GM21515 (cell line): Measurements from ENCODE around the gene IFRD2.

Source experiments
- ATAC-seq: cut with Tn5 transposase; IDR thresholded peaks from one replicate; pipeline ENCODE4 v1.9.1; 2021; ENCODE audit not compliant: unreplicated experiment

IFRD2 gene

DNA sequence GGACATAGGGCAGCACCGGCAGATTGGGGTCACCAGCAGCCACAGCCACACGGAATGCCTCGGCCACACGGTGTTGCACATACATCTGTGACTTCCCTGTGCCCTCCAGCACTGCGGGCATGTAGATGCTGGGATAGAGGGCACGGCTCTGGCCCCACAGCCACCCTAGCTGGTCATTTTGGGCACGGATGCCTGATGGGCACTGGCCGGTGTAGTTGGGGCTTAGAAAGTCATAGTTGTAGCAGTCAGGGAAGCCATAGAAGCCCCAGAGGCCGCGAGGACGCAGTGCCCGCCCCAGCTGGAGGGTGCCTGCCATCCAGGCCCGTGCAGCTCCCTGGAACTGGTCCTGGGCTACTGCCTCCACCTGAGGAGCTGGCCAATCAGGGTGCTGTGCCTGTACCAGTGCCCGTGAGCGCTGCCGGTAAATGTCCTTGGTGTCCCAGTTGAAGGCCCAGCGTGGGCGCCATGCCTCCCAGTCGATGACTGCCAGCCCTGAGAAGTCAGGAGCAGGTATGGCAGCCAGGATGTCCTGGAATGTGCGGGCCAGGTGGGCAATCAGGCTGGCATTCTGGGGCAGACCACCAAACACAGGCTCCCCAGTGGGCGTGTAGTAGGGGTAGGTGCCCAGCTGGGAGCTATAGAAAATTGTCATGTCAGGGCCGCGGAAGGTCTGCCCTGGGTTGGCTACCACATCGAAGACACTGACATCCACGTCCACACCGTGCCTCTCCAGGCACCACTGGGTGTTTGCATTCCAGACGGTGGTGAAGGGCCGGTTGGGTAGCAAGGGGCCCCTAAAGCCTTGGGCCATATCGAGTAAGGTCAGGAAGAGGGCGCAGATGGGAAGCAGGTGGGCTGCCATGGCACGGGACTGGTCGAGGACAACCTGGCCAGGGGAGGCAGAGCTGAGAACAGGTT is 10.1 kb upstream of the IFRD2 start:
- ATAC-seq, result no peak

GRCh38 chr3:50300681-50301254 is 8.5 kb upstream of the IFRD2 start:
- no peak for ATAC-seq

DNA sequence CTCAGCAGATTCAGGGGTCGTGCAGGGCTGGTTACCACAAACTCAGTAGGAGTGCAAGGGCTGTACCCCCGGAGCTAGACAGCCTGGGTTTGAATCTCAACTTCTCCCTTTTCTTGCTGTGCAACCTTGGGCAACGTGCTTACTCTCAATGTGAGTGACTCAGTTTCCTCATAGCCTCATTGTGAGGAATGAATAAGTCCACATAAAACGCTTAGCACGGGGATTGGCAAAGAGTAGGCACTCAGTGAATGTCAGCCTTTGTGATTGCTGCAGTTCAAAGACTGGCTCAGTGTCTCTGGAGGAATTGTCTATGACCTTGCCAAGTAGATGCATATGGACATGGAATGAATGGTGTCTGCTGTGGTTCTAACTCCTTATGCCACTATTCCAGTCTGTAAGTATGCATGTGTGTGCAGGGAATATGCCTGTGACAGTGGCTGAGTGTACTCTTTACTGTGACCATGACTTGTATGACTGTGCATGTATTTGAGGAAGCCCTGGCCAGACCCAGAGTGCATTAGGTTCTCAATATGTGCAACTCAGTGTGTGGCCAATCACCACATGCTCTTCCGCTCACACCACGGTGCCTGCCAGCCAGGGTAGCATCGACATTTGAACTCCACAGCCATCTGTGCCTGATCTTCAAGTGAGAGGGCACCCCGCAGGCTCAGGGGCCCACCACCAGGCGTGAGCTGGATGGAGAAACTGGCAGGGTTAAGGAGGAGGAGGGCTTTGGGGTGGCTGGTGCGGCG is 7.9 kb upstream of the IFRD2 start:
- no peak for ATAC-seq

DNA sequence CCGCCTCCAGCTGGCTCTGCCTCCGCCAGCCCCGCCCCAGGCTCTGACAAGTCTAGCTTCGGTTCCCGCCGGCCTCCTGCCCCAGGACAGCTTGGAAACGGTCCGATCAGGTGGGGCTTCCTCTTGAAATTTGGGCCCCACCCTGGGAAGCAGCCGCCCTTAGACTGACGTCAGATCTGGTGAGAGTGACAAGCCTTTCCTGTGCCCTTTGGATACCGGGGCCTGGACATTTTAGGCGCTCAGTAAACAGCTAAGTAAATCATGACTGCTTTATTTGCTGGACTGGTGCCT is 7.4 kb upstream of the IFRD2 start:
- no peak for ATAC-seq

DNA sequence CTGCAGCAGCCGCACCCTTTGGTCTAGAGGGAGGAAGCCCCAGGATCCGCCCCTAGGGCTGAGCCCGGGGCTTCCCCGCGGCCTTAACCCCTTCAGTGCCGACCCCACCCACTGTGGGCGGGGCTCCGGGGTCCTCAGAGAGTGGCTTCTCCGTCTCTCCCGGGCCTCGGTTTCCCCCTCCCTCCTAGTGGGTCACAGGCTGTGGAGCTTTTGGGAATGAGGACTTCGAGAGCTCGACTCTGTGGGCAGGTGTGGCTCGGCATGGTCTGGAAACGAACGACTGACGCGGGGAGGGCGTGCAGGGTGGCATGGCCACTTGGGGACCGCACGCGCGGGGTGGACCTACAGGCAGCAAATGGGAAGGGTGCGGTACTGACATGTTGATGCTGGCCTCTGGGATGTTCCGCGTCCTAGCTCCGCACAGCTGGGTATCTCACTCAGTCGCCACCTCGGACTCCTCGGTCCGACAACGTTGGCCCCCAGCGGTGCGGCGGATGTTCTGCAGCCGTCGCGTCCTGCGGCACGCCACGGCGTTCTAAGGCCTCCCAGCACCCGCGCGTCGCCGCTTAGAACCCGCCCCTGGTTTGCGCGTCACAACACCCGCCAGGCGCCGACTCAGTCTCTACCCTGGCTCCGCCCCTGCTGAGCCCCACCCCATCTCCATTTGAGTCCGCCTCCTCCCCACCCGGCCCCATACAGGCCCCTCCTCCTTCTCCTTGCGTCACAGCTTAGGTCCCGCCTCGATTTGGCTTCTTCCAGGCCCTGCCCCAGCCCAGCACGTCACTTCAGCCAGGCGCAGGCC is 6.8 kb upstream of the IFRD2 start, which contains the start of the genes HYAL3 and NAA80:
Gene HYAL3, minus strand, starts transcription at position 570 of the 802 bp plus-strand sequence. CDS start 3,803 bp downstream, outside the sequence.
Gene NAA80, minus strand, starts transcription at position 570 of the 802 bp plus-strand sequence. CDS start 1,942 bp downstream, outside the sequence.
- peak; percentile 76 for ATAC-seq

- ATAC-seq, result no peak
These were observed 5.9 kb upstream of the IFRD2 start for GRCh38 chr3:50297896-50298725.

GRCh38 chr3:50297384-50297775 is 5.2 kb upstream of the IFRD2 start:
- no peak for ATAC-seq

DNA sequence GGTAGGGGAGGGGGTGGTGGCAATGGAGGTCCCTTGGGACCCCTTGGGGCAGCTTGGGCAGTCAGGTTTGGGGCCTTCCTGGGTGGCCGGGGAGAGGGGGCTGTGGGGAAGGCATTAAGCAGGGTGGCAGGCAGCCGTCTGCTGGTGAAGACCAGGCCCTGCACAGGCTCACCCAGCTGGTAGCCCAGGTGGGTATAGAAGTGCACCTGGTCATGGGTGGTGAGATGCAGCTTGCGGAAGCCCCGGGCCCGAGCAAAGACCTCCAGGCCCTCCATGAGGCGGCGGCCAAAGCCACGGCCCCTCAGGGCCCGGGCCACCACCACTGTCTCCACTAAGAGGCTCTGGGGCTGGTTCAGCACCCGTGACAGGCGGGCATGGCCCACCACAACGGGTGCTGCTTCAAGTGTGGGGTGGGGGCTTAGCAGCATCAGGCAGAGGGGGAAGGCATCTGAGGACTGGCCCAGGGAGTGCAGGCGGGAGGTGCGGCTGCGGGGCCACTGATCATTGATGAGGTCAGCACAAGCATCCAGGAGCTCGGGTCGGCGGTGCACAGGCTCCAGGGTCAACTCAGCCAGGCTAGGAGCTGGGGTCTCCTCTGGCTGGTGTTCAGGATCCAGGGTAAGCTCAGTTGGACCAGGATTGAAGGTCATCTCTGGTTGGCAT is 4.6 kb upstream of the IFRD2 start:
- no peak for ATAC-seq

DNA sequence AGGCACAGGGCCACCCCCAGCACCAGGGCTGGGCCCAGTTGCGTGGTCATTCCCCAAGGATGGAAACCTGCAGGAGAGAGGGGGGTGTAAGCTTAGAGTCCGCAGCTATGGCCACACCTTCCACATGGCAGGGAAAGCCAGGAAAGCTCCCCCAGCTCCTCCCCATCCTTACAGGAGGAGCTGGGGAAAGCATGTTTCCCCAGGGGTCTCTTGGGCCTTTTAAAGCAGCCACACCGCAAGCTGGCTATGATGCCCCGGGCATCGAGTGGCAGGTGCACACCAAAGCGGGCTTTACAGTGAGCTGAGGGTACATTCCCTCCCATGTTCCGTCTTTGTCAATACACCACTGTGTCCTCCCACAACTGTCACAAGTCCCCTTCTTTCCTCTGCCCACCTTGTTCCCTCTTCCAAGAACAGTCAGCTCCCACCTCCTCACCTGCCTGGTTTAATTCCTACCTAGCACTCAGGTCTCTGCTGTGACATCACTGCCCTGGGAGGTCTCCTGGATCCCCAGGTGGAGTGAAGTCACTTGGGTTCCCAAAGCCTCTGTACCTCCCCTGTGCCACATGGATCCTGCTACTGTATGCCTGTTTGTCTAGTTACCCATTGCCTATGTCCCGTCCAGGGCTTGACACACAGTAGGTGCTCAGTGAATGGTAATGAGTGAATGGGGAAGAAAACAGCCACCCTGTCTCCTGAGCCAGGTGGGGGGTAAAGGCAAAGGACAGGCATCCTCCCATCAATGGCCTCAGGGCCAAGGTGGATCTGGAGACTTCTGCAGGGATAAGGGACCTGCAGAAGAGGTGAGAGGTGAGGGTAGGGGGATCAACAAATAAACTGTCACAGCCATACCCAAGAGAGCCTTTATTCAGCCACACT is 3.6 kb upstream of the IFRD2 start:
- ATAC-seq, result no peak

DNA sequence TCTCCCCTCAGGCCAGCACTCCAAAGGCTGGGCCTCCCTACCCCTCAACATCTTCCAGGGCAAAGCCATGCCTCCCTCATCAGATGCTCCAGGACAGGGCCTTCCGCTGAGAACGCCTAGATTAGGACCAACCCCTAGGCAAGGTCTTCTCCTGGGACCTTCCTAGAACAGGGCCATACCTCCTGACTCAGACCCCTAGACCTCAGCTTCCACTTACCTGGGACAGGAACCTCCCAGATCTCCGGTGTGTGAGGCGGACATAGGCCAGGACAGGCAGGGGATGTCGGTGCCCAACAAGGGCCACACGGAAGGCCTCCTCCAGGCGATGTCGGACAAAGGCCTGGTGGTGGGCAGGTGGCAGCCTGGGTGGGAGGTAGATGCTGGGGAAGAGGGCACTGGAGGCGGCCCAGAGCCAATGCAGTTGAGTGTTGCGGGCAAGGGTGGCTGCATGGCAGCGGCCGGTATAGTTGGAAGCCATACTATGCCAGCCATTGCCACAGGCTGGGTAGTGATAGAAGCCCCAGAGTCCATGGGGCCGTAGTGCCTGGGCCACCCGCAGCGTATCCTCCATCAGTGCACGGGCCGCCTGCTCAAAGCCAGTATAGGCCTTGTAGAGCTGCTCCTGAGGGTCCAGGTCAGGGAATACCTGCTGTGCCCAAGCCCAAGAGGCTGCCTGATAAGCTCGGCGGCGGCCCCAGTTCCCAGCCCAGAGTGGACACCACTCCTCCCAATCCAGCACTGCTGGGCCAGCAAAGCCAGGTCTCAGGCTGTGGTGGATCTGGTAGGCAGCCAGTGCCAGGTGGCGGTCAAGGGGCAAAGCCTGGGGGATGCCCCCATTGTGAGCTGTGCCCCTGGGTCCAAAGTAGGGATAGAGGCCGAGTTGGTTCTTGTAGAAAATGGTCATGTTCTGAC is 2.5 kb upstream of the IFRD2 start:
- ATAC-seq, result no peak

GRCh38 chr3:50294089-50294488 is 1.9 kb upstream of the IFRD2 start:
- ATAC-seq, result no peak

- no peak for ATAC-seq
These were observed 1.0 kb upstream of the IFRD2 start for GRCh38 chr3:50293079-50293801.

DNA sequence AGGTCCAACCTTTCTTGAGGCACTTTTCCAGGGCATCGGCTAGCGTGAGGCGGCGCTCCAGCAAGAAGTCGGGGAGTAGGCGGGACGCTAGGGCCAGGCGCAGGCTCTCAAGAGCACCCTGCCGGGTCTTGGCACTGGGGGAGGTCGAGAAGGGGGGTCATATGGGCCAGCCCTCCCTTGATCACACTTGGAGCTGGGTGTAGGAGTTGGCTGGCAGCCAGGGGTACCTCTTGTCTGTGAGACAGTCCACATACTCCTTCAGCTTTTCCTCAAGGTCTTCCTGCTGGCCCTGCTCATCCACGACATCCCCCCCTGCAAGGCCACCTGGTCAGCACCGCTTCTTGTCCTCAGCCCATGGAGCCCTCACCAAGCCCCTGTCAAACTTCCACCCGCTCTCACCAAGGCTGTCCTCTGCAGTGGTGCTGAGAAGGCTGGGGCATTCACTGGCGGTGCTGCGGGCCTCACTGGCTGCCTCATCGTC is 2.0 kb downstream of the IFRD2 start:
- no peak for ATAC-seq

- no peak for ATAC-seq
These were observed 3.1 kb downstream of the IFRD2 start for GRCh38 chr3:50289130-50289529.

- no peak for ATAC-seq
These were observed 3.7 kb downstream of the IFRD2 start for GRCh38 chr3:50288387-50289007.

GRCh38 chr3:50287262-50287661 is 5.0 kb downstream of the IFRD2 start:
- ATAC-seq, result no peak
